IPS DF 19.7 (cell line): ENCODE data around the gene PAK1.

Experiments used
- DNase-seq: peaks from one replicate; pipeline ENCODE4 v3.0.0-alpha.2; 2013; ENCODE audit warnings: low read depth, low spot score

The PAK1 gene

GRCh38 chr11:77371646-77372045 is 102.2 kb downstream of the PAK1 start:
- no peak for DNase-seq

GRCh38 chr11:77370217-77370616 is 103.7 kb downstream of the PAK1 start:
- no peak for DNase-seq

GRCh38 chr11:77361184-77361583 is 112.7 kb downstream of the PAK1 start:
- peak; percentile 73 for DNase-seq

GRCh38 chr11:77359481-77359880 is 114.4 kb downstream of the PAK1 start:
- DNase-seq = no peak

GRCh38 chr11:77353131-77353530 is 120.8 kb downstream of the PAK1 start:
- no peak for DNase-seq

- no peak for DNase-seq
Measured at GRCh38 chr11:77351281-77351886, 122.5 kb downstream of the PAK1 start.

GRCh38 chr11:77347948-77348347 is 125.9 kb downstream of the PAK1 start:
- no peak for DNase-seq

- no peak for DNase-seq
Measured at GRCh38 chr11:77346906-77347603, 126.8 kb downstream of the PAK1 start.

- DNase-seq = no peak
Measured at GRCh38 chr11:77345621-77346020, 128.3 kb downstream of the PAK1 start.

GRCh38 chr11:77340501-77340900 is 133.4 kb downstream of the PAK1 start:
- no peak for DNase-seq

GRCh38 chr11:77332259-77332658 is 141.6 kb downstream of the PAK1 start:
- DNase-seq = no peak

GRCh38 chr11:77325159-77325558 is 148.7 kb downstream of the PAK1 start:
- DNase-seq = no peak

- no peak for DNase-seq
Measured at GRCh38 chr11:77324508-77324907, 149.4 kb downstream of the PAK1 start.

- DNase-seq = no peak
Measured at GRCh38 chr11:77322926-77323590, 150.8 kb downstream of the PAK1 start.

- no peak for DNase-seq
Measured at GRCh38 chr11:77322506-77322905, 151.4 kb downstream of the PAK1 start.

- DNase-seq = no peak
Measured at GRCh38 chr11:77320351-77320750, 153.5 kb downstream of the PAK1 start.

GRCh38 chr11:77318600-77318999 is 155.3 kb downstream of the PAK1 start:
- no peak for DNase-seq

GRCh38 chr11:77316733-77317342 is 157.1 kb downstream of the PAK1 start:
- DNase-seq = no peak

GRCh38 chr11:77312107-77312506 is 161.8 kb downstream of the PAK1 start:
- no peak for DNase-seq

- no peak for DNase-seq
Measured at GRCh38 chr11:77311701-77312100, 162.2 kb downstream of the PAK1 start.

GRCh38 chr11:77310721-77311120 is 163.2 kb downstream of the PAK1 start:
- DNase-seq = no peak

- DNase-seq = no peak
Measured at GRCh38 chr11:77309401-77310085, 164.4 kb downstream of the PAK1 start.
